EL (cell line): ENCODE data around the gene LDLRAD2.
A peak's percentile ranks its signal among the peaks of the same experiment; 100 is the strongest.

Experiments
- DNase-seq: peaks from one replicate; pipeline ENCODE4 v3.0.0-alpha.2; 2016

The LDLRAD2 gene

GRCh38 chr1:21865609-21865942 lies 53.5 kb downstream of the LDLRAD2 start:
- DNase-seq, result no peak

GRCh38 chr1:21865943-21866706 lies 54.1 kb downstream of the LDLRAD2 start:
- no peak for DNase-seq

- DNase-seq, result peak; percentile 41
Measured at GRCh38 chr1:21866707-21867043, 54.6 kb downstream of the LDLRAD2 start.

GRCh38 chr1:21867451-21867996 lies 55.5 kb downstream of the LDLRAD2 start:
- DNase-seq, result no peak

- DNase-seq, result no peak
Measured at GRCh38 chr1:21868482-21868881, 56.4 kb downstream of the LDLRAD2 start.

GRCh38 chr1:21868941-21869454 lies 56.9 kb downstream of the LDLRAD2 start:
- DNase-seq, result no peak

GRCh38 chr1:21869620-21870121 lies 57.6 kb downstream of the LDLRAD2 start:
- peak; percentile 97 for DNase-seq

- DNase-seq, result no peak
Measured at GRCh38 chr1:21870611-21871010, 58.5 kb downstream of the LDLRAD2 start.

- no peak for DNase-seq
Measured at GRCh38 chr1:21871943-21872342, 59.9 kb downstream of the LDLRAD2 start.

- no peak for DNase-seq
Measured at GRCh38 chr1:21872445-21873079, 60.5 kb downstream of the LDLRAD2 start.

- DNase-seq, result no peak
Measured at GRCh38 chr1:21873174-21873573, 61.1 kb downstream of the LDLRAD2 start.

GRCh38 chr1:21873761-21874160 lies 61.7 kb downstream of the LDLRAD2 start:
- no peak for DNase-seq

GRCh38 chr1:21874328-21874727 lies 62.3 kb downstream of the LDLRAD2 start:
- DNase-seq, result no peak
